Activated naive CD8-positive, alpha-beta T cell treated with anti-CD3 and anti-CD28 coated beads for 36 hours (primary cell): ENCODE measurements around the gene SCGB1C1. TPM values are rescaled to one million over a fixed set of nuclear protein-coding genes. Genes with fewer than 3 reads are reported as not detected.
"Not testable (repeated sequence)": the region's sequence is repeated elsewhere in the genome, so short reads cannot be mapped to it uniquely, and the experiment has no call there.

Experiments
- DNase-seq: peaks from one replicate; pipeline ENCODE4 v3.0.0; 2021
- H3K27ac Mint-ChIP-seq: one replicate; pipeline ENCODE4 v1.8.0; 2022; ENCODE audit warnings: mild to moderate bottlenecking, moderate library complexity, mixed read lengths
- H3K27me3 Mint-ChIP-seq: one replicate; pipeline ENCODE4 v1.8.0; 2022; ENCODE audit warnings: mild to moderate bottlenecking, mixed read lengths
- H3K36me3 Mint-ChIP-seq: one replicate; pipeline ENCODE4 v1.8.0; 2021; ENCODE audit warnings: mild to moderate bottlenecking, mixed read lengths
- H3K4me1 Mint-ChIP-seq: one replicate; pipeline ENCODE4 v1.8.0; 2021; ENCODE audit warnings: mixed read lengths
- H3K4me3 Mint-ChIP-seq: one replicate; pipeline ENCODE4 v1.8.0; 2022; ENCODE audit warnings: mild to moderate bottlenecking, moderate library complexity, mixed read lengths
- H3K9me3 Mint-ChIP-seq: one replicate; pipeline ENCODE4 v1.8.0; 2022; ENCODE audit warnings: mixed read lengths
- total RNA-seq, 2 experiments: library from RNA; stranded (reverse); gene quantifications; one replicate each; pipeline ENCODE4 v1.2.3, GENCODE V29; 2021

The SCGB1C1 gene
- total RNA-seq, 2 experiments from 2014 or later = not detected

- H3K27me3 Mint-ChIP-seq, H3K9me3 Mint-ChIP-seq, DNase-seq: not testable (repeated sequence)
- Mint-ChIP-seq H3K36me3 (peaks cover 37% of the 10 kb centered on the region), H3K4me1 (peaks cover 52% of the 10 kb centered on the region), H3K4me3 (peak overlapping the region; percentile 95), H3K27ac (peak overlapping the region; percentile 99)
These were observed 45.5 kb downstream of the SCGB1C1 start for GRCh38 chr11:238346-238745.

- Mint-ChIP-seq H3K4me3 (no peak overlapping the region), H3K36me3 (peaks cover 43% of the 10 kb centered on the region), H3K27me3 (no peaks in the 10 kb centered on the region), H3K27ac (no peak overlapping the region), H3K9me3 (no peaks in the 10 kb centered on the region), H3K4me1 (peaks cover 39% of the 10 kb centered on the region)
- no peak for DNase-seq
These were observed 47.4 kb downstream of the SCGB1C1 start for GRCh38 chr11:240315-240714.

GRCh38 chr11:241634-242033 lies 48.8 kb downstream of the SCGB1C1 start:
- Mint-ChIP-seq H3K27ac (peak overlapping the region; percentile 40), H3K4me3 (no peak overlapping the region), H3K27me3 (no peaks in the 10 kb centered on the region), H3K9me3 (no peaks in the 10 kb centered on the region), H3K36me3 (peaks cover 51% of the 10 kb centered on the region), H3K4me1 (peaks cover 36% of the 10 kb centered on the region)
- DNase-seq = no peak

Other genes with a start within 250 kb of the SCGB1C1 start
- gene BET1L, start 14.3 kb downstream of the SCGB1C1 start, total RNA-seq = 10 to 100 TPM; 44.0 to 45.5 TPM
- gene RIC8A, start 14.6 kb downstream of the SCGB1C1 start, total RNA-seq = 100 to 1,000 TPM; 105 to 111 TPM
- gene SIRT3, start 43.3 kb downstream of the SCGB1C1 start, total RNA-seq = 10 to 100 TPM; 18.6 to 20.5 TPM
- gene PSMD13, start 43.9 kb downstream of the SCGB1C1 start, total RNA-seq = 100 to 1,000 TPM; 235 to 239 TPM
- 1 to 10 TPM; 3.7 to 3.8 TPM for gene NLRP6, start 85.3 kb downstream of the SCGB1C1 start, total RNA-seq
- gene PGGHG, start 96.0 kb downstream of the SCGB1C1 start, total RNA-seq = 100 to 1,000 TPM; 206 to 209 TPM
- not detected for gene IFITM5, start 106.4 kb downstream of the SCGB1C1 start, total RNA-seq
- 100 to 1,000 TPM; 474 to 496 TPM for gene IFITM2, start 114.7 kb downstream of the SCGB1C1 start, total RNA-seq
- gene IFITM1, start 121.0 kb downstream of the SCGB1C1 start, total RNA-seq = 100 to 1,000 TPM; 345 to 356 TPM
- gene IFITM3, start 127.8 kb downstream of the SCGB1C1 start, total RNA-seq = 10 to 100 TPM; 93.0 to 96.1 TPM
- 1 to 10 TPM; 1.1 to 1.9 TPM for gene B4GALNT4, start 176.4 kb downstream of the SCGB1C1 start, total RNA-seq
- not detected for gene PKP3, start 201.1 kb downstream of the SCGB1C1 start, total RNA-seq
- gene SIGIRR, start 221.9 kb downstream of the SCGB1C1 start, total RNA-seq = 10 to 100 TPM; 26.4 to 27.2 TPM
- 10 to 100 TPM; 22.2 to 22.9 TPM for gene ANO9, start 248.9 kb downstream of the SCGB1C1 start, total RNA-seq